Erythroblast (primary cell): ENCODE data around the gene PRKCE.

Experiments
- GATA1 ChIP-seq: IDR thresholded peaks from 2 replicates; pipeline ENCODE4 v1.6.1; 2011; ENCODE audit warnings: low read depth, mild to moderate bottlenecking, control low read depth, low read length, moderate library complexity
- POLR2A ChIP-seq: IDR thresholded peaks from 2 replicates; pipeline ENCODE4 v1.6.1; 2011; ENCODE audit warnings: mild to moderate bottlenecking, low read length

GRCh38 chr2:46041434-46041833, 390.0 kb downstream of the PRKCE start:
- TF ChIP-seq POLR2A (no peak), GATA1 (no peak)
